NT2/D1 (cell line): Measurements from ENCODE around the gene HOXD4.

Experiments used
- YY1 ChIP-seq: IDR thresholded peaks from 2 replicates; pipeline ENCODE4 v1.6.1; 2011; ENCODE audit not compliant: insufficient read length, insufficient read depth
- ZNF274 ChIP-seq: IDR thresholded peaks from 2 replicates; pipeline ENCODE4 v1.6.1; 2011; ENCODE audit warnings: mild to moderate bottlenecking, low read depth, low read length

DNA sequence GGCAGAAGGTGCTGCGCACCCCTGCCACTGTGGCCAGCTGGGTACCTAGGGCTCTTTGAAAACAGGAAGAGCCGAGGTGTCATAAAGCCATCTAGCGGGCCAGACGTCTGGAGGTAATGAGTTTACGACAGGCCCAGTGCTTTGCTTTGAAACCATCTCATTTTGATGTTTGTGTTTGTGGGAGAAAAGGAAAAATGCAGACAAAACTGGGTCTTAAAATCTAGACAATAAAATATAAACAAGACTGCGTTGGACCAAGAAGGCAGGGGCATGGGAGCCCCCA is 25.6 kb upstream of the HOXD4 start:
- TF ChIP-seq ZNF274 (no peak), YY1 (no peak)
